ENCODE data around the gene GNAO1.

The GNAO1 gene

DNA sequence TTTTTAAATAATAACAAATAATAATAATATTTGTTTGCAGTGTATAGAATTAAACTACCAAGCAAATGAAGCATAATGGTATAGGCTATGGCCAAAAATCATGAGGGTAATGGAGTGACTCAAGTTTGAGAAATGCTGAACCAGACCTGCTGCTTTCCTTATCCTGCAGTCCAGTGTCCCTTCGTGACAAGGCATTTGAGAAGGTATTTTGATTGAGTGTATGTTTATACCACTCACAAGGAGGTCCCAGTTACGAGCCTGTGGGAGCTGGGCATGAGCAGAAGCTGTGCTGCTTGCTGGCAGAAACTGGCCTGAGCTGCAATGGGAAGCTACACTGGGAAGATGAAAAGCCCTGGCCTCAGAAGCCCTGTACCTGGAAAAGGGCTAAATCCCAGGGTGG, 50.3 kb downstream of the GNAO1 start:
- DNase-seq (ENCODE audit: low read depth), result no peak

DNA sequence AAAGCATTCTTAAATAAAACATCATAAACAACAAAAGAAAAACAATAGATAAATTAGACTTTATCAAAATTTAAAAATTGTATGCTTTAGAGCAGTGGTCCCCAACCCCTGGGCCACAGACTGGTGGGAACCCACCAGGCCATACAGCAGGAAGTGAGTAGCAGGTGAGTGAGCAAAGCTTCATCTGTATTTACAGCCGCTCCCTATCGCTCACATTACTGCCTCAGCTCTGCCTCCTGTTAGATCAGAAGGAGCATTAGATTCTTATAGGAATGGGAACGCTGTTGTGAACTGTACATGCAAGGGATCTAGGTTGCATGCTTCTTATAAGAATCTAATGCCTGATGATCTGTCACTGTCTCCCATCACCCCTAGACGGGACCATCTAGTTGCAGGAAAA, 51.5 kb downstream of the GNAO1 start:
- no peak for DNase-seq (ENCODE audit: low read depth)

DNA sequence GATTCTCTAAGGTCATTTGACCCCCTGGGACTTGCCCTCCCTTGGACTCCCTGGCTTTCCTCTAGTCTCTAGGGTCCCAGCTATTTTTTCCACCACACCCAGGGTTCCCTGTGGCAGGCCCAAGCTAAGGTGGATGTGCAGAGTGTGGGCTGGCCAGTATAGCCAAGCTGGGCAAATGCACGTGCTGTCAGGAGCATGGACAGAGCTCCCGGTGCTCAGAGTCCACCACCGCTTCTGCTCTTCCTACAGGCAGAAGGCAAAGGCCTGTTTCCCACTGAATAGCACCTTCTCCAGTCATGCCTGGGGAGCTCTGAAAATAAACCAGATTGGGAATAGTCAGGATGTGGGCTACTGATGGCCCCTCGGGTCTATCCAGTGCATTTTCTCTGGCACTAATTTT, 53.3 kb downstream of the GNAO1 start:
- DNase-seq (ENCODE audit: low read depth), result no peak

DNA sequence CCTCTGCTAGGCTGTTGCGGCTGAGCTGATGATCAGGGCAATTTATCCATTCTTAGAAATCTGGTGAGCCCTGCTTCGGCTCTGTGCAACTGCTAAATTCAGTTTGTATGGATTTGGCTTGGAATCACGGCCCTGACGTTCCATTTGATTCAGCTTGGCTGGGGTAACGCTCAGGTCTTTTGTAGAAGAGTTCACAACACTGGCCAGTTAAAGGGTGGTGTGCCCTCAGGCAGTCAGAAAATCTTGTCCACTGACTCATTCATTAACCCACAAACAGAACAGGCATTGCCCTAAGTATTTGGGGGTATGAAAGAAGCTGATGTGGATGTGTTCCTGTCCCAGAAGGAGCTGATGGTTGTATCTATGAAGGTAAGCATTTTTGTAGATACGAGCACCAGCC, 53.9 kb downstream of the GNAO1 start:
- peak; percentile 34 for DNase-seq (ENCODE audit: low read depth)

DNA sequence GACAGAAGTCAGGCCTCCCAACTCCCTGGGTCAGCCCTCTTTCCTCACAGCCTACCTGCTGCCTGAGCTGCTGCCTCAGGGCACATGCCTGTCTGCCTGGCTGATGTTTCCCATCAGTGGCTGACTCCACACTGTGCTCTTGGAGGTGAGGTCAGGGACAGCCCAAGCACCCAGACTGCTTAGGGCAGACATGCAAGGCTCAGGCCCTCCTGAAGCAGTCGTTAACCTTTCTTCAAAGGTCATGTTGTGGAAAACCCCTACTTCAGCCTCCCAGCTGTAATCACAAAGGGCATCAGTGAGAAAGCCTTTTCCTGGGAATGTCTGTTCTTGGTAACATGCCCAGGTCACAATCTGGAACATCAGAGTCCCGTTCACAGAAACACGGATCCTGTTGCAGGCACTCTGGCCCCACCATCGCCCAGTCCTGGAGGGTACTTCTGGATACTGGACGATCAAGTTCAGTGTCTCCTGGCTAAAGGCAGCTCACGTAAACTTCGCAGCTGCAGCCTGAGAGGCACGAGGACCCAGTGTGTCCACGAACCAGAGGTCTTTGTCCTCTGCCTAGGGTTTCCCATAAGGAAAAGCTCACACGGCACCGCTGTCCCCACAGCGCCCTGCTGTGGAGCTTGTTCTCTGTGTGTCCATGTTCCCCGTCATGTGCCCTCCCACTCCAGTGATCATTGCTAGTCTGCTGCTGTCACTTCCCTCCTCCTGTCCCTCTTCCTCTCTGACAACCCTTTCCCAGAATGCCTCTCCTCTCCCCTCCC, 54.9 kb downstream of the GNAO1 start:
- no peak for DNase-seq (ENCODE audit: low read depth)

DNA sequence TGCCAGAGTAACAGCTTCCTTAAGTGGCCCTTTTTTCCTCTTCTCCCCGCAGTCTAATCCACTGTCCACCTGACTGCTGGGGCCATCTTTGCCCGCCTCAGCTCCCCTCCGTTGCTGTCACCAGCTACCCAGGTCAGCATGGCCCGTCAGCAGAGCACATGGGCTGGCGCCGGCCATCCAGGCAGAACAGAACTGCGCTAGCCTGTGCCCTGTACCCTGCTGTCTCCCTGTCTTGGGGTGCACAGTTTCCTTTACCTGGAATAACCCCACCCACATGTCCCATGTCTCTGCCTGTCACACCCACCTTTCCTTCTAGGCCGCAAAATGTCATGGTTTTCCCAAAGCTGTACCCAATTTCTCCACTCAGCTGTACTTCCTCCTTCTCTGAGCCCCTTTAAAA, 55.7 kb downstream of the GNAO1 start:
- no peak for DNase-seq (ENCODE audit: low read depth)

DNA sequence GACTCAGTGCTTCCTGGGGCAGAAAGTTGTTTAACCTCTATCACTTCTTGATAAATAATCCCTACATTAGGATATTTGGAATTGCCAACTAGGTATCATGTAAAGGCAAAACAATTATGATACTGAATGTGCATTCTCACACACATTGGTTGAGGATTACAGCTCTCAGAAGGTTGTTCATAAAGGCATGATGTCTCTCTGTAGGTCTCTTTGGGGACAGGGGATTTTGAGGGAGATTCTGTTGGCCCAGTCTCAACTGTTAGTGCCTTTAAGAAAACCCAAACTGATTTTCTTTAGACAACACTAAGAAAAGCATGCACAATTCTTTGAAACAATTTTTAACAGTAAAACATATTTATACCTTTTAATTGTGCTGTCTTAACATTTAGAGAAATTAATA, 56.5 kb downstream of the GNAO1 start:
- DNase-seq (ENCODE audit: low read depth), result no peak

DNA sequence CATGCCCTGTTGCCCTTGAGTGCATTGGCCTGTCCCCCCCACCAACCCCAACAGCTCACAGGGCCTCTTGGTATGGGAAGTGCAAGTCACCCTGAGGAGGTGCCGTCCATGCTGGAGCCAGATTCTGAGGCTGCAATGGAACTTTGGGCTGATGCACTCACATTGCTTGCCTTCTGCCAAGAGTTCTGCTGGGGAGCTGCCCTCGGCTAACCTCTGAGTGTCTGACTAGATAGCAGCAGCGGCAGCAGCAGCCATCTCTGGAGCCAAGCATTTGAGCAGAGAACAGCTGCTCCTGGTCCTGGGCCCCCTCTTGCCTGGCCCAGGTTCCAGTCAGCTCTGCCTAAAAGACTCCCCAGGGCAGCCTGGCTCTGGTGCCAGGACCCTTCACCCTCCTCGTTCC, 61.5 kb downstream of the GNAO1 start:
- DNase-seq (ENCODE audit: low read depth), result no peak

DNA sequence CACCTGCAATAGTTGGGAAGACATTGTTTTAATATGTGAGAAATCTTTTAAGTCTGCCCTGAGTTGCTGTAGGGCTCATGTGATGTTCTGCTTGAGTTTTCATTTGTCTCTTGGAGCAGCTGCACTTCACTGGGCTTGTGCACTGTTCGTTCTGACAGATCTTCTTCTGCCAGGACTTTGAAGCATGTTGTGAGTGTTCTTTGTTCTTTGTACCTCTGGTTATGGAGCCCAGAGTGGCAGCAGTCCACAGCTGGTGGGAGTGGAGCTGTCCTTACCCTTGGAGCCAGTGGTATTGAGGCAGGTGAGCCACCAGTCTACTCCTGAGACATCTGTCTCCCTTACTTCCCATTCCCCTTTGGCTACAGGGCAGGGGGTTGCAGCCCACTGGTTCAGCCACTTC, 64.6 kb downstream of the GNAO1 start:
- no peak for DNase-seq (ENCODE audit: low read depth)

DNA sequence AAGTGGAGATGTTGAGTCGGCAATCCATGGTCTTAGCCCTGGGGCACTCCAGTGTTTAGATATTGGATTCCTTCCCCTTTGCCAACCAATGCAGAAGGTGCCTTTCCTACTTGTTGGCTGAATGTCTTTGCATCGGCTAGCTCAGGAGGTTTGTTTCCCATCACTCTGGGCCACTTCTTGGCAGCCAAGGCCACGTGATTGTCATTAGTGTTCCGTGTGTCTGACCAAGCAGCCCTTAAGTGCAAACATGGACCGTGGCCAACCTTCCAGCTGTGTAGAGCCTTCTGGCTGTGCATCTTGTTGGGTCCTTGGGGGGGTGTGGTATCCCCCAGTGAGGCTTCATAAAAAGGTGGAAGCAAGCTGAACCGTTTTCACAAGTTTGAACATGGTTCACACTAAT, 66.0 kb downstream of the GNAO1 start:
- DNase-seq (ENCODE audit: low read depth), result no peak

DNA sequence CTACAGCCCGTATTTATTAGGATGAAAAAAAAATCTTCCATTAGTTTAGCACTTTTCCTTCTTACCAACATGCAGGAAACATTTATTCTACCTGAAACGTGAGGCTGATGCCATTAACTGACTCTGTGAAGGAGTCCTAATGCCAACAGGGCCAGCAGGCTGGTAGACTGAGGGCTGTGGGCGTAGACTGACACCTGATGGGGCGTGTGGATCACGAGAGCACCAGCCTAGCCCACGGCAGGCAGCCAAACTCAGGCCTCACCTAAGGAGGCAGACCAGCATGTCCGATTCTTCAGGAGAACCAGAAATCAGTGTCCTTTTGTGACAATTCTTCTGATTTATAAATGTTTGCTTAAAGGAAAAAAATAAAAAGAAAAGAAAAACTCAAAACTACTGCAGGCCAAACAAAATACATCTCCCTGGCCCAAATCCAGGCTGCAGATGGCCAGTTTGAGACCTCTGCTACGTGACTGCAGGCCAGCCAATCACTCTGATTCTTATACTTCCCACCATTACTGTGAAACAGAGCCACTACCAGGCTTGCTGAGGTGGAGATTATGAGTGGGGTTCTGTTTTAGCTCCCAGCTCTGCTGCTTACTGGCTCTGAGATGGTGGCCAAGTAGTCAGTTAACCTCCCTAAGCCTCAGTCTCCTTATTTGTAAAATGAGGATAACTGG, 66.5 kb downstream of the GNAO1 start:
- no peak for DNase-seq (ENCODE audit: low read depth)

DNA sequence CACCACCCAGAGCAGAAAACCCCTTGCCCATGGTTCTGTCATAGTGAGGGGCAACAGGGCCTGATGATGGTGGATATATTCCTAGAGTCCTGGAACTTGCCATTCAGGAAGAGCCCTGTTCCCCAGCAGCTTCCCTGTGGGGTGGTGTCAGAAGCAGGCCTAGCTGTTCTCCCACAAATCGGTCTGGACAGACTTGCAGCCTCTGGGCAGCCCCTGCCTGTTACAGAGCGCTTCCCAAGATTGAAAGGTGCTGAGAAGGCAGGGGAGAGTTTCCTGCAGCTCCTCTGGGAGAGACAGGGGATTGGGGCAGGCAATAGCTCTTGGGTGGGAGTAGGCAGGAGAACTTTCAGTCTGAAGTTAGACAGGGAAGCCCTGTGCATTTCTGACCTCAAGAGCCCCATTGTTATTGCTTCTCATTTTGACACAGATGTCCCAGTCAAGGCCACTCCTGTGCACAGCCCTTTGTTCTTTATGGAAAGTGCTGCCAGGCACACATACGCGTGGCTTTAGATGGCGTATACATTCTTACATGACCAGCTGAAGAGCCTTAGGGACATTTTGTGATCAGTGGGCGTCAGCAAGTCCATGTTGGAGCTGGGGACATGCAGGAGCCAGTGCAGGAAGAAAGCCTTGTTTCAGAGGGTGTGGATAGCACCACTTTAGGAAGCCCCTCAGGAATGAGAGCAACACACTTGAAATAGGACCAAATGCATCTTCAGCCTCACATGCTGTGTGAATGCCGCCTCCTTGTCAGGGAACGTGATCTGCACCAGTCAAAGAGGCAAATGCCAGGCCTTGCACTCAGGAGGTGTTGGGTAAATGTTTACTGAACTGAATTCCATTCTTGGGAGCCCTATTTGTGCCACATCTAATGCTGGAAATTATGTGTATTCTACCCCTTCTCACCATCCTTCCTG, 67.5 kb downstream of the GNAO1 start:
- DNase-seq (ENCODE audit: low read depth), result no peak

DNA sequence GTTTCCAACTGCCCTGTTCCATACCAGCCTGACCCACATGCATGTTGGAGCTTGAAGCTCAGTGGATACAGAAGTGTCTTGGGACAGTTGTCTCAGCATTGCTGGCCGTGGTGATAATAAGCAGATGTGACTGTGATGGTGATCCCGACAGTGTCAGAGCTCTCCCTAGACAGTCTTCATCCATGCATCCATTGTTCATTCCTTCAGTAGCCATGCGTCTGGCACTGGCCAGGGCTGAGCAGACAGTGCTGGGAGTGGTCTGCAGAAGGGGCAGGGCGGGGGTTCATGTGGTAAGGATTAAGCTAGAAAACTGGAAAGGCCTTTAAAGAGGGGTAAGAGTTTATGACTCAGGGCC, 68.1 kb downstream of the GNAO1 start:
- DNase-seq (ENCODE audit: low read depth), result no peak

DNA sequence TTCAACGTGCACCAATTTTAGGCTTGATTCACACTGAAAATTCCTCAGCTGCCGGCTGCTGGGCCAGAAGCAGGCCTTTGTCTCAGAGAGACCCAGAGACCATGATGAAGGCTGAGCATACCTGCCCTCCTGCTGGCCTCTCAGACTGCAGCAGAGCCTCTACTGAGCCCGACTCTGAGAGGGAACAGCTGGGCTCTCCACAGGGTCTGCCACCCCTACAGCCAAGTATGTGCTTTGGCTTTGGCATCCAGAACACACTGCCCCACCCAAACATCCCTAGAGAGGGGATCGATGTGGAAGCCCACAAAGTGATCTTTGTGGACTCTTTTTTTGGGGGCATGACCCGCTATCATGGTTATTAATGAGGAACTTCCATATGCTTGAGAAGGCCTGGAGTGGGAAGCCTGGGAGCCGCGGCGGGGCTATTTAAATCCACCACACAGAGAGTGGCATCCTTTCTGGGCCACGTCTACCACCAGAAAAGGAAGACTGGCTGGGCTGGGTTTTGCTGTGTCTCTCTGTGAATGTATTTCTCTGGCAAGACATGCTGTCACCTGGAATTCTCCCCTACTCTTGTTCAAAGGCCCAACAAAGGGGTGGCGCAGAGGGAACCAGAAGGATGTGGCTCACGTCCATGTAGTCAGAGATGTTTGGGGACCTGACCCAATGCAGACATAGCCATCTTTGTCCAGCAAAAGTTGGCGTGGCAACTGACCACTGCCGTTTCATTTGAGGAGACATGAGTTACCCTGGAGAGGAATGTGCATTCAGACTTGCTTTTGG, 69.3 kb downstream of the GNAO1 start:
- DNase-seq (ENCODE audit: low read depth), result no peak

DNA sequence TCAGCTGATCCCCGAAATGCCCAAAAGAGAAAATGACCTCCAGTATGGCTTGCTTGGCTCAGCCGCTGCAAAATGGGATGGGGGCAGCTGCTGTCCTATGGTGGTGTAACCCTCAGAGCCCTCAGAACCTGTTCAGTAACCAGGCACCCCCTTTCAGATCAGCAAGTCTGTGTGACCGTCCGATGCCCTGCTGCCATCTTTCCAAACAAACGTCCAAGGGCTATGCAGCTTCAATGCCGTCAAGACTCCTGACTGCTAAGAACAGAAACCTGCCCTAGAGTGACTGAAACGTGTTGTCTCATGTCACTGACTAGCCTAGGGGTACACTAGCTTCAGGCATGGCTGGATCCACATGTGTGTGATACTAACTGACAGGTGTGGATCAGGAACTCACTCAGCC, 70.4 kb downstream of the GNAO1 start:
- no peak for DNase-seq (ENCODE audit: low read depth)

DNA sequence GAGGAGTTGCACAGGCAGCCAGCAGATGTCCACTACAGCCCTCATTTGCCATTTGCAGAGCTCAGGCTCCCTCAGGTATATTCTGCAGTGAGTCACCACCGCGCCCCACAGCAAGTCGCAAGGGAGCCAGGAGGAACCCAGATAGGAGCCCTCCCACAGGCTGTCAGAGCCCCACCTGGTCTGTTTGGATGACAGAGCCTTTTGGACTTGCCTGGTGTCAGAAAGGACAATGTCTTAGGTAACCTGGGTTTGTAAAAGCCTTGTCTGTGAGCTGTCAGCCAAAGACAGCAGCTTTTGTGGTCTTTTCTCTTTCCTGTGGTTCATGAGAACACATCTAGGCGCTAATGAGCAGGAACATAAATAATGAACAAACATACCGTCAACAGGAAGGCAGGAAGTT, 70.9 kb downstream of the GNAO1 start:
- DNase-seq (ENCODE audit: low read depth), result no peak

DNA sequence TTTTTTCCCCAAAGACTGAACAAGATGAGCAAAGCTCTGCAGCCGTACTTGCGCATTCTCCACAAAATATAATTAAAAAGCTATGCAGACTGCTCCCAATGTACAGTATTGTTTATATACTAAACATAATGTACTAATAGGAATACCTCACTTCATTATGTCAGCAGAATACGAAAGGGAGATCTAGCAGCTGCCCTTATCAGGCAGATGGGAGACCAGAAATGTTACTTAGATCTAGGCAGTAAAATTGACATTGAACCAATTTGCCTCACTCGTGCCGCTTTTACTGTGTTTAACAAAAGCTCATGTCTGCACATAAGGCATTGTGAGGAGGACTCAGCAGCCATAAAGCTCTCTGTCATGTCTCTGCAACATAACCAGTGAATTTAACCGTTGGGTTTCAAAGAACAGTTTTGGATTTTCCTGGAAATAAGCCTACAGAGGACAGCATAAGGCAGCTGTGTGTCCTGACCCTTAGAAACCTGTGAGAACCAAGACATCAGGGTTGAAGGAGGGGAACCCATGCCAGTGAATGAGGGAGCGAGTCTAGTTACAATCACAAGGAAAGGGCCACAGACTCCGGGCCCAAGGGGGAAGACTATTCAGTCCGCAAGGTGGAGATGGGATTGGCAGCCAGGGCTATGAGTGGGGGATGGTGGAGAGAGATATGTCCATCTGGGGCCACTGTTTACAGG, 71.4 kb downstream of the GNAO1 start:
- no peak for DNase-seq (ENCODE audit: low read depth)

DNA sequence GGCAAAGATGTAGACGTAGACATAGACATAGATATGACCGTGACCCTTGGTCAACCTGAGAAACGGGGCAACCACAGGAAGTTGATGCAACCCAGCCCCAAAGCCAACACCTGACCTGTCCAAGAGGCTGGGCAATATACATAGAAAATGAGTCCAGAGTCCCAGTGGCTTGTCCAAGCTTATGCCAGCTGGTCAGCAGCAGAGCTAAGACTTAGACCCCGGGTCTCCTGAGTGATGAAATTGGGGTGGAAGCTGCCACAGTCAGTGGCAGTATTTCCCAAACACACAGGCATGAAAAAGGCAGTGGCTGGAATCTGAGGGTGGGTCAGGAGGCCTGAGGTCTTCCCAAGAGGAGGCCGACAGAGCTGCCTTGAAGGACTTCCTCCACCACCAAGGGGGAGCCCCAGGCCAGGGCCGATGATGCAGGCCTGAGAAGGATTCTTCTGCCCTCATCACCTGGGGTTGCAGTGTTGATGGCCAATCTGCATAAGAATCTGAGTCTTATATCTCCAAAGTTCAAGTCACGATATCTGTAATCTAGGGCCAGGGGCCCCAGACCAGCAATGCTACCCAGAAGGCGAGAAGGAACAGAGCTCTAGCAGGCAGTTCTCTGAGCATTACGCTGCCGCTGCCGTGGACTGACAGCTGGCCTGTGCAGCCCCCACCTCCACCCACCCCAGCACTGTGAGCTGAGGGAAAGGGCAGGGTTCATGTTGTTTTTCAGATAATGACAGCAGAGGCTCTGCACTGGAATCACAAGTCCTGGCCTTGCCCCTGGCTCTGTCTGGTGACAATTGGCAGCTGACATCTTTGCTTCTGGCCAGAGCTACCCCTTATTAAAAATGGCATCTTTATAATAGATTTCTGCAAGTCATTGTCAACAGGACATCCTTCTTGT, 72.7 kb downstream of the GNAO1 start:
- DNase-seq (ENCODE audit: low read depth), result no peak

DNA sequence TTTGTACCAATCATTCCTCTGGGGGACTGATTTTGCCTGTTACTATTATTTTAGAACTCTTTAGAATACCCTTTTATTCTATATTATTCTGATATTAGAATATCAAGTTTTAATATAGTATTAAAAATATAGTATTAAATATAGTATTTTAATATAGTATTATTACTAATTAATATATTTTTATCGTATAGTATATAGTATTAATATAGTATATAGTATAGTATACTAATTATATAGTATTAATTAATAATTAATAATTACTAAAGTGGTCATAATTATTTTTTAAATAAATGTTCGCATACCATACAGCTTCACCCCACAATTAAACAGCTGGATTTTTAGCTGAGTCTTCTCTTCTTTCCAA, 73.3 kb downstream of the GNAO1 start:
- no peak for DNase-seq (ENCODE audit: low read depth)

DNA sequence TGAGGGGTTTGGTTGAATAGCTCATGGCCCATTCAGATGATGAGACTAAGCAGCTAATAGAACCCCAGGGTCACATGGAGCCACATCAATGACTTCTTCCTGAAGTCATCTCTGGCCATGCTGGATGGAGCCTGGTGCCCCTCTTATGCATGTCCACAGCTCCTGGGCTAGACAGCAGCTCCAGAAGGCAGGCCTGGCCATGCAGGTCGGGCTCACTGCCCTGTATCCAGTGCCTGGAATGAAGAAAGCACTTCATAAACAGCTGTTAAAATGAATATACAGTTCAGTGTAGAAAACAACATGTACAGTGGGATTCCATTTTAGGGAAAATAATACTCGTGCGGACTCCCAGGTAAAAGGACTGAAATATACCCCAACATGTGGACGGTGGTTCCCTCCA, 73.9 kb downstream of the GNAO1 start:
- DNase-seq (ENCODE audit: low read depth), result no peak

DNA sequence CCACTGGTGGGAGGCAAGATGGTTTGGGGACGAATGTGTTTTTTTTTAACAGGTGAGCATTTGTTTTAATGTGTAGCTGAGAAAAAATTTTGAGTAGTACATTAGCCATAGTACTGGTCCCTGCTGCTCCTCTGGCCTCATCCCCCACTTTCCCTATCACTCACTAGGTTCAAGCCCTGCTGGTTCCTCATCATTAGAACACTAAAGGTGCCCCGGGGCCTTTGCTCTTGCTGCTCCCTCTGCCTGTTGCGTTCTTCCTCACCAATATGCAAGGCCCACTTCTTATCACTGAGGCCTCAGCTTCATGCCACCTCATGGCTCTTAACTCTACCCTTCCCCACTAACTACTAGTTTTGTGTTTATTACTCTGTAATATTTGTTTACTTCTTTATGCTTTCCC, 74.5 kb downstream of the GNAO1 start:
- no peak for DNase-seq (ENCODE audit: low read depth)
